HEK293 (cell line): Measurements from ENCODE around the gene TMEM143.

Experiments used
- CTCF ChIA-PET: fragments of 350-600 bp; formaldehyde crosslinking; extraction: SDS; loops from one replicate; lab custom pipeline; 2021; ENCODE audit warnings: antibody characterized with exemption; lab: Yijun Ruan, JAX
- POLR2A ChIA-PET: fragments of 300-600 bp; formaldehyde crosslinking; extraction: SDS; loops from one replicate; lab custom pipeline; 2020; ENCODE audit warnings: antibody characterized with exemption, inconsistent platforms; lab: Yijun Ruan, JAX
- H3K27ac ChIP-seq: fragments of 200-500 bp; sonication (Bioruptor generic); 2 replicates; pipeline ENCODE4 v1.5.1; 2014; ENCODE audit warnings: low read depth, low read length, control low read depth, inconsistent platforms; ENCODE audit errors: extremely low read depth
- H3K36me3 ChIP-seq, 2 experiments: fragments of 200-500 bp in 1 of 2; sonication (Bioruptor generic) in 1 of 2; 1 replicate in 1 of 2; 2 replicates in 1 of 2; pipeline ENCODE4 v1.5.1; 2014 to 2017; ENCODE audit warnings: inconsistent platforms in 2 of 2, low read length in 2 of 2; ENCODE audit not compliant: control insufficient read depth in 2 of 2, insufficient read depth in 1 of 2
- H3K4me1 ChIP-seq: fragments of 200-500 bp; sonication (Bioruptor generic); 2 replicates; pipeline ENCODE4 v1.5.1; 2014; ENCODE audit warnings: mild to moderate bottlenecking, low read length, inconsistent platforms; ENCODE audit not compliant: control insufficient read depth, insufficient read depth
- H3K4me3 ChIP-seq: 2 replicates; pipeline ENCODE4 v1.5.1; 2011; ENCODE audit warnings: low read depth, mild to moderate bottlenecking, control low read depth, low read length, moderate library complexity
- H3K9me3 ChIP-seq: fragments of 200-500 bp; sonication (Bioruptor generic); 2 replicates; pipeline ENCODE4 v1.5.1; 2014; ENCODE audit warnings: low read depth, low read length, inconsistent platforms; ENCODE audit not compliant: control insufficient read depth, insufficient read depth
- GFI1B ChIP-seq: fragments of 450-650 bp; formaldehyde crosslinking; IDR thresholded peaks from 2 replicates; pipeline ENCODE4 v1.5.1; 2016; ENCODE audit warnings: missing biosample characterization, missing genetic modification characterization
- GLI4 ChIP-seq: fragments of 450-650 bp; formaldehyde crosslinking; IDR thresholded peaks from 2 replicates; pipeline ENCODE4 v1.5.1; 2016; ENCODE audit warnings: missing biosample characterization, missing genetic modification characterization
- GLIS1 ChIP-seq: fragments of 450-650 bp; formaldehyde crosslinking; IDR thresholded peaks from 2 replicates; pipeline ENCODE4 v1.5.1; 2016; ENCODE audit warnings: missing biosample characterization, missing genetic modification characterization
- RBAK ChIP-seq: fragments of 450-650 bp; formaldehyde crosslinking; IDR thresholded peaks from 2 replicates; pipeline ENCODE4 v1.5.1; 2016; ENCODE audit warnings: missing biosample characterization, missing genetic modification characterization
- SETDB1 ChIP-seq: IDR thresholded peaks from one replicate; pipeline ENCODE4 v1.6.1; 2017; ENCODE audit warnings: mild to moderate bottlenecking, low read length, moderate library complexity, mixed read lengths; ENCODE audit not compliant: insufficient read length
- TCF7L2 ChIP-seq: IDR thresholded peaks from 2 replicates; pipeline ENCODE4 v1.6.1; 2011; ENCODE audit warnings: low read depth, mild to moderate bottlenecking, inconsistent platforms, low read length, moderate library complexity, borderline replicate concordance
- ZBTB48 ChIP-seq: fragments of 450-650 bp; formaldehyde crosslinking; IDR thresholded peaks from 2 replicates; pipeline ENCODE4 v1.5.1; 2016; ENCODE audit warnings: missing biosample characterization, missing genetic modification characterization
- ZFP41 ChIP-seq: fragments of 450-650 bp; formaldehyde crosslinking; IDR thresholded peaks from 2 replicates; pipeline ENCODE4 v1.5.1; 2016; ENCODE audit warnings: missing biosample characterization, missing genetic modification characterization, borderline replicate concordance
- ZIC2 ChIP-seq: fragments of 450-650 bp; formaldehyde crosslinking; IDR thresholded peaks from 2 replicates; pipeline ENCODE4 v1.5.1; 2016; ENCODE audit warnings: missing biosample characterization, missing genetic modification characterization
- ZNF121 ChIP-seq: fragments of 450-650 bp; formaldehyde crosslinking; IDR thresholded peaks from 2 replicates; pipeline ENCODE4 v1.5.1; 2016; ENCODE audit warnings: missing biosample characterization, missing genetic modification characterization
- ZNF133 ChIP-seq: fragments of 450-650 bp; formaldehyde crosslinking; IDR thresholded peaks from 2 replicates; pipeline ENCODE4 v1.5.1; 2016; ENCODE audit warnings: missing biosample characterization, missing genetic modification characterization
- ZNF146 ChIP-seq: fragments of 450-650 bp; formaldehyde crosslinking; IDR thresholded peaks from 2 replicates; pipeline ENCODE4 v1.5.1; 2016; ENCODE audit warnings: missing biosample characterization, missing genetic modification characterization
- ZNF266 ChIP-seq: fragments of 450-650 bp; formaldehyde crosslinking; IDR thresholded peaks from 2 replicates; pipeline ENCODE4 v1.5.1; 2016; ENCODE audit warnings: missing biosample characterization, missing genetic modification characterization, low read depth
- ZNF354C ChIP-seq: fragments of 450-650 bp; formaldehyde crosslinking; IDR thresholded peaks from 2 replicates; pipeline ENCODE4 v1.5.1; 2016; ENCODE audit warnings: missing biosample characterization, missing genetic modification characterization, low read depth, borderline replicate concordance
- ZNF366 ChIP-seq: fragments of 450-650 bp; formaldehyde crosslinking; conservative IDR thresholded peaks from 2 replicates; pipeline ENCODE4 v1.5.1; 2016; ENCODE audit warnings: missing biosample characterization, missing genetic modification characterization
- ZNF596 ChIP-seq: fragments of 450-650 bp; IDR thresholded peaks from 2 replicates; pipeline ENCODE4 v1.5.0; 2018; ENCODE audit warnings: missing biosample characterization, mild to moderate bottlenecking, missing genetic modification characterization, moderate library complexity
- ZNF677 ChIP-seq: fragments of 450-650 bp; IDR thresholded peaks from 2 replicates; pipeline ENCODE4 v1.5.0; 2018; ENCODE audit warnings: missing biosample characterization, mild to moderate bottlenecking, missing genetic modification characterization, moderate library complexity
- ZXDB ChIP-seq: fragments of 450-650 bp; formaldehyde crosslinking; IDR thresholded peaks from 2 replicates; pipeline ENCODE4 v1.5.1; 2016; ENCODE audit warnings: missing biosample characterization, missing genetic modification characterization
- TF ChIP-seq, protein P1 (sequence below): fragments of 450-650 bp; formaldehyde crosslinking; IDR thresholded peaks from 2 replicates; pipeline ENCODE4 v1.5.1; 2016; ENCODE audit warnings: missing biosample characterization, missing genetic modification characterization
- TF ChIP-seq, protein P2 (sequence below): fragments of 450-650 bp; formaldehyde crosslinking; IDR thresholded peaks from 2 replicates; pipeline ENCODE4 v1.5.1; 2016; ENCODE audit warnings: missing biosample characterization, missing genetic modification characterization
- TF ChIP-seq, protein P3 (sequence below): fragments of 450-650 bp; formaldehyde crosslinking; IDR thresholded peaks from 2 replicates; pipeline ENCODE4 v1.5.1; 2016; ENCODE audit warnings: missing biosample characterization, missing genetic modification characterization
- TF ChIP-seq, protein P4 (sequence below): fragments of 450-650 bp; formaldehyde crosslinking; IDR thresholded peaks from 2 replicates; pipeline ENCODE4 v1.5.1; 2017; ENCODE audit warnings: missing biosample characterization, missing genetic modification characterization
- TF ChIP-seq, protein P5 (sequence below): fragments of 450-650 bp; formaldehyde crosslinking; IDR thresholded peaks from 2 replicates; pipeline ENCODE4 v1.5.1; 2016; ENCODE audit warnings: missing biosample characterization, missing genetic modification characterization

Gene TMEM143

DNA sequence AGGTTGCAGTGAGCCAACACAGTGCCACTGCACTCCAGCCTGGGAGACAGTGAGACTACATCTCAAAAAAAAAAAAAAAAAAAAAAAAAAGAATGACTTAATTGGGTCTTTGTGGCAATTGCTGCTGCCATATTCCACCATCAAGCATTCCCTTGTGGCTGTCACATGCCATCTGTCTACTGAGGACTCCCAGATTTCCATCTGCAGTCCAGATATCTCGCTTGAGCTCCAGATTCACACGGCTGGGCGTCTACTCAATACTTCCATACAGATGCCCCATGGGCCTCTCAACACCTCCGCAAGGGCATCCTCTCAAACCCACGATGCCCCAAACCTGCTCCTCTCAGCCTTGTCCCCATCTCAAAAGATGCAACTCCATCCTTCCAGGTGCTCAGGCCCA, 12.9 kb downstream of the TMEM143 start:
- no peak overlapping the region for H3K4me3 ChIP-seq
- no peaks in the 10 kb centered on the region for H3K4me1 ChIP-seq
- TF ChIP-seq ZNF146 (tag by site-specific recombination) (no peak), ZNF366 (tag by site-specific recombination) (no peak), GFI1B (tag by site-specific recombination) (no peak), ZBTB48 (tag by site-specific recombination) (no peak), ZNF133 (tag by site-specific recombination) (no peak), ZNF354C (tag by site-specific recombination) (no peak), RBAK (tag by site-specific recombination) (no peak), ZIC2 (tag by site-specific recombination) (no peak), ZXDB (tag by site-specific recombination) (no peak), GLIS1 (tag by site-specific recombination) (no peak), TCF7L2 (no peak), ZNF596 (tag by site-specific recombination) (no peak)
- TF ChIP-seq, protein P1, sequence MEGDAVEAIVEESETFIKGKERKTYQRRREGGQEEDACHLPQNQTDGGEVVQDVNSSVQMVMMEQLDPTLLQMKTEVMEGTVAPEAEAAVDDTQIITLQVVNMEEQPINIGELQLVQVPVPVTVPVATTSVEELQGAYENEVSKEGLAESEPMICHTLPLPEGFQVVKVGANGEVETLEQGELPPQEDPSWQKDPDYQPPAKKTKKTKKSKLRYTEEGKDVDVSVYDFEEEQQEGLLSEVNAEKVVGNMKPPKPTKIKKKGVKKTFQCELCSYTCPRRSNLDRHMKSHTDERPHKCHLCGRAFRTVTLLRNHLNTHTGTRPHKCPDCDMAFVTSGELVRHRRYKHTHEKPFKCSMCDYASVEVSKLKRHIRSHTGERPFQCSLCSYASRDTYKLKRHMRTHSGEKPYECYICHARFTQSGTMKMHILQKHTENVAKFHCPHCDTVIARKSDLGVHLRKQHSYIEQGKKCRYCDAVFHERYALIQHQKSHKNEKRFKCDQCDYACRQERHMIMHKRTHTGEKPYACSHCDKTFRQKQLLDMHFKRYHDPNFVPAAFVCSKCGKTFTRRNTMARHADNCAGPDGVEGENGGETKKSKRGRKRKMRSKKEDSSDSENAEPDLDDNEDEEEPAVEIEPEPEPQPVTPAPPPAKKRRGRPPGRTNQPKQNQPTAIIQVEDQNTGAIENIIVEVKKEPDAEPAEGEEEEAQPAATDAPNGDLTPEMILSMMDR (tag by site-specific recombination), result no peak
- TF ChIP-seq, protein P2, sequence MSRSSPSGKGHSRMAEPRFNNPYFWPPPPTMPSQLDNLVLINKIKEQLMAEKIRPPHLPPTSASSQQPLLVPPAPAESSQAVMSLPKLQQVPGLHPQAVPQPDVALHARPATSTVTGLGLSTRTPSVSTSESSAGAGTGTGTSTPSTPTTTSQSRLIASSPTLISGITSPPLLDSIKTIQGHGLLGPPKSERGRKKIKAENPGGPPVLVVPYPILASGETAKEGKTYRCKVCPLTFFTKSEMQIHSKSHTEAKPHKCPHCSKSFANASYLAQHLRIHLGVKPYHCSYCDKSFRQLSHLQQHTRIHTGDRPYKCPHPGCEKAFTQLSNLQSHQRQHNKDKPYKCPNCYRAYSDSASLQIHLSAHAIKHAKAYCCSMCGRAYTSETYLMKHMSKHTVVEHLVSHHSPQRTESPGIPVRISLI (tag by site-specific recombination), result no peak
- TF ChIP-seq, protein P3, sequence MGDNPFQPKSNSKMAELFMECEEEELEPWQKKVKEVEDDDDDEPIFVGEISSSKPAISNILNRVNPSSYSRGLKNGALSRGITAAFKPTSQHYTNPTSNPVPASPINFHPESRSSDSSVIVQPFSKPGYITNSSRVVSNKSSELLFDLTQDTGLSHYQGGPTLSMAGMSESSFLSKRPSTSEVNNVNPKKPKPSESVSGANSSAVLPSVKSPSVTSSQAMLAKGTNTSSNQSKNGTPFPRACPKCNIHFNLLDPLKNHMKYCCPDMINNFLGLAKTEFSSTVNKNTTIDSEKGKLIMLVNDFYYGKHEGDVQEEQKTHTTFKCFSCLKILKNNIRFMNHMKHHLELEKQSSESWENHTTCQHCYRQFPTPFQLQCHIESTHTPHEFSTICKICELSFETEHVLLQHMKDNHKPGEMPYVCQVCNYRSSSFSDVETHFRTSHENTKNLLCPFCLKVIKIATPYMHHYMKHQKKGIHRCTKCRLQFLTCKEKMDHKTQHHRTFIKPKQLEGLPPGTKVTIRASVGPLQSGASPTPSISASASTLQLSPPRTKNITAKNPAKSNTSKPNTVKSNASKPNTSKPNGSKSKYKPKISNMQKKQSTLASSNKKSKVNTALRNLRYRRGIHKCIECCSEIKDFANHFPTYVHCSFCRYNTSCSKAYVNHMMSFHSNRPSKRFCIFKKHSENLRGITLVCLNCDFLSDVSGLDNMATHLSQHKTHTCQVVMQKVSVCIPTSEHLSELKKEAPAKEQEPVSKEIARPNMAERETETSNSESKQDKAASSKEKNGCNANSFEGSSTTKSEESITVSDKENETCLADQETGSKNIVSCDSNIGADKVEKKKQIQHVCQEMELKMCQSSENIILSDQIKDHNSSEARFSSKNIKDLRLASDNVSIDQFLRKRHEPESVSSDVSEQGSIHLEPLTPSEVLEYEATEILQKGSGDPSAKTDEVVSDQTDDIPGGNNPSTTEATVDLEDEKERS (tag by site-specific recombination), result no peak
- TF ChIP-seq, protein P4, sequence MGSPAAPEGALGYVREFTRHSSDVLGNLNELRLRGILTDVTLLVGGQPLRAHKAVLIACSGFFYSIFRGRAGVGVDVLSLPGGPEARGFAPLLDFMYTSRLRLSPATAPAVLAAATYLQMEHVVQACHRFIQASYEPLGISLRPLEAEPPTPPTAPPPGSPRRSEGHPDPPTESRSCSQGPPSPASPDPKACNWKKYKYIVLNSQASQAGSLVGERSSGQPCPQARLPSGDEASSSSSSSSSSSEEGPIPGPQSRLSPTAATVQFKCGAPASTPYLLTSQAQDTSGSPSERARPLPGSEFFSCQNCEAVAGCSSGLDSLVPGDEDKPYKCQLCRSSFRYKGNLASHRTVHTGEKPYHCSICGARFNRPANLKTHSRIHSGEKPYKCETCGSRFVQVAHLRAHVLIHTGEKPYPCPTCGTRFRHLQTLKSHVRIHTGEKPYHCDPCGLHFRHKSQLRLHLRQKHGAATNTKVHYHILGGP, result no peak
- TF ChIP-seq, all 188 proteins: peak for 0
- no peaks in the 10 kb centered on the region; a peak in 1 of 3 replicates for H3K36me3 ChIP-seq
- H3K27ac ChIP-seq, result no peak overlapping the region
- POLR2A ChIA-PET, result interaction anchor here (1.0 to 2.1 kb wide), 3 partner anchors 12 to 30 kb away, joined by 4 to 7 read pairs (median 5); partner anchors contain the start of genes SYNGR4 and TMEM143
- no peaks in the 10 kb centered on the region for H3K9me3 ChIP-seq
- CTCF ChIA-PET, result interaction anchor here (0.6 to 2.2 kb wide), 21 partner anchors 10 to 323 kb away, joined by 3 to 25 read pairs (median 3); partner anchors contain the start of genes KDELR1, SYNGR4 and TMEM143

DNA sequence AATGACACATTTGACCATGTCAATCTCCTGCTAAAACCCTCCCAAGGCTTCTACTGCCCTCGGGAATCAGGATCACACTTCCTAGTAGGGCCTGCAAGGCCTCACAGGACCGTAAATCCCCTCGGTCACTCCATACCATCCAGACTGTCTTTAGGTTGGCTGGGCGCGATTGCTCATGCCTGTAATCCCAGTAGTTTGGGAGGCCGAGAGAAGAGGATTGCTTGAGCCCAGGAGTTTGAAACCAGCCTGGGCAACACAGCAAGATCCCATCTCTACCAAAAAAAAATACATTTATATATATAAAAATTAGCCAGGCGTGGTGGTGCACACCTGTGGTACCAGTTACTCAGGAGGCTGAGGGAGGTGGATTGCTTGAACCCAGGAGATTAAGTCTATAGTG, 15.0 kb downstream of the TMEM143 start:
- H3K36me3 ChIP-seq, result no peaks in the 10 kb centered on the region; a peak in 1 of 3 replicates
- H3K4me3 ChIP-seq, result no peak overlapping the region
- CTCF ChIA-PET, result interaction anchor here (1.0 kb wide), 2 partner anchors 43 to 235 kb away, joined by 3 read pairs; no protein-coding TSS in a partner anchor
- H3K27ac ChIP-seq, result no peak overlapping the region
- POLR2A ChIA-PET, result no interaction called here
- H3K9me3 ChIP-seq, result no peaks in the 10 kb centered on the region
- no peaks in the 10 kb centered on the region for H3K4me1 ChIP-seq
- no peak for TF ChIP-seq ZFP41
- TF ChIP-seq SETDB1, result no peak
- TF ChIP-seq ZNF266 (tag by site-specific recombination), result no peak
- TF ChIP-seq ZNF121 (tag by site-specific recombination), result peak; percentile 38; the same call in 1 of the 2 replicates
- no peak for TF ChIP-seq ZNF677 (tag by site-specific recombination)
- TF ChIP-seq, protein P5, sequence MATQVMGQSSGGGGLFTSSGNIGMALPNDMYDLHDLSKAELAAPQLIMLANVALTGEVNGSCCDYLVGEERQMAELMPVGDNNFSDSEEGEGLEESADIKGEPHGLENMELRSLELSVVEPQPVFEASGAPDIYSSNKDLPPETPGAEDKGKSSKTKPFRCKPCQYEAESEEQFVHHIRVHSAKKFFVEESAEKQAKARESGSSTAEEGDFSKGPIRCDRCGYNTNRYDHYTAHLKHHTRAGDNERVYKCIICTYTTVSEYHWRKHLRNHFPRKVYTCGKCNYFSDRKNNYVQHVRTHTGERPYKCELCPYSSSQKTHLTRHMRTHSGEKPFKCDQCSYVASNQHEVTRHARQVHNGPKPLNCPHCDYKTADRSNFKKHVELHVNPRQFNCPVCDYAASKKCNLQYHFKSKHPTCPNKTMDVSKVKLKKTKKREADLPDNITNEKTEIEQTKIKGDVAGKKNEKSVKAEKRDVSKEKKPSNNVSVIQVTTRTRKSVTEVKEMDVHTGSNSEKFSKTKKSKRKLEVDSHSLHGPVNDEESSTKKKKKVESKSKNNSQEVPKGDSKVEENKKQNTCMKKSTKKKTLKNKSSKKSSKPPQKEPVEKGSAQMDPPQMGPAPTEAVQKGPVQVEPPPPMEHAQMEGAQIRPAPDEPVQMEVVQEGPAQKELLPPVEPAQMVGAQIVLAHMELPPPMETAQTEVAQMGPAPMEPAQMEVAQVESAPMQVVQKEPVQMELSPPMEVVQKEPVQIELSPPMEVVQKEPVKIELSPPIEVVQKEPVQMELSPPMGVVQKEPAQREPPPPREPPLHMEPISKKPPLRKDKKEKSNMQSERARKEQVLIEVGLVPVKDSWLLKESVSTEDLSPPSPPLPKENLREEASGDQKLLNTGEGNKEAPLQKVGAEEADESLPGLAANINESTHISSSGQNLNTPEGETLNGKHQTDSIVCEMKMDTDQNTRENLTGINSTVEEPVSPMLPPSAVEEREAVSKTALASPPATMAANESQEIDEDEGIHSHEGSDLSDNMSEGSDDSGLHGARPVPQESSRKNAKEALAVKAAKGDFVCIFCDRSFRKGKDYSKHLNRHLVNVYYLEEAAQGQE (tag by site-specific recombination), result no peak
- no peak for TF ChIP-seq GLI4 (tag by site-specific recombination)
